WI38 (cell line): ENCODE measurements around the gene C17orf114.

ENCODE experiments used
- H3K4me3 ChIP-seq: 2 replicates; pipeline ENCODE4 v1.5.1; 2011; ENCODE audit warnings: low read depth, mild to moderate bottlenecking, control low read depth, low read length
- TF ChIP-seq, protein P1 (sequence below): IDR thresholded peaks from 2 replicates; pipeline ENCODE4 v1.5.1; 2012; ENCODE audit warnings: low read depth, mild to moderate bottlenecking, control low read depth, low read length

C17orf114 gene

DNA sequence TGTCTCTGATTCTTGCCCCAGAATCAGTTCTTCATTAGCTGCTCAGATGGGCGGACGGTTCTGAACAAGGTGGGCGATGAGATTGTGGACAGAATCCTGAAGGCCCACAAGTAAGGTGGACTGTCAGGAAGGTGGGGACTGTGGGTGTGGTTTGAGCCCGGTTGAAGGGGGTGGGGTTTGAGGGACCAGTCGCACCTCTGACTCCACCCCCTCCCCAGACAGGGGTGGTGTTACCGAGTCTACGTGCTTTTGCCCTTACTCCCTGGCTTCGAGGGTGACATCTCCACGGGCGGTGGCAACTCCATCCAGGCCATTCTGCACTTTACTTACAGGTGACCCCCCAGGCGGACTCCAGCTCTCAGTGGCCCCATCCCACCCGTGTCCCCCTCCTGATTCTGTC is 16.1 kb upstream of the C17orf114 start:
- TF ChIP-seq, protein P1, sequence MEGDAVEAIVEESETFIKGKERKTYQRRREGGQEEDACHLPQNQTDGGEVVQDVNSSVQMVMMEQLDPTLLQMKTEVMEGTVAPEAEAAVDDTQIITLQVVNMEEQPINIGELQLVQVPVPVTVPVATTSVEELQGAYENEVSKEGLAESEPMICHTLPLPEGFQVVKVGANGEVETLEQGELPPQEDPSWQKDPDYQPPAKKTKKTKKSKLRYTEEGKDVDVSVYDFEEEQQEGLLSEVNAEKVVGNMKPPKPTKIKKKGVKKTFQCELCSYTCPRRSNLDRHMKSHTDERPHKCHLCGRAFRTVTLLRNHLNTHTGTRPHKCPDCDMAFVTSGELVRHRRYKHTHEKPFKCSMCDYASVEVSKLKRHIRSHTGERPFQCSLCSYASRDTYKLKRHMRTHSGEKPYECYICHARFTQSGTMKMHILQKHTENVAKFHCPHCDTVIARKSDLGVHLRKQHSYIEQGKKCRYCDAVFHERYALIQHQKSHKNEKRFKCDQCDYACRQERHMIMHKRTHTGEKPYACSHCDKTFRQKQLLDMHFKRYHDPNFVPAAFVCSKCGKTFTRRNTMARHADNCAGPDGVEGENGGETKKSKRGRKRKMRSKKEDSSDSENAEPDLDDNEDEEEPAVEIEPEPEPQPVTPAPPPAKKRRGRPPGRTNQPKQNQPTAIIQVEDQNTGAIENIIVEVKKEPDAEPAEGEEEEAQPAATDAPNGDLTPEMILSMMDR, result no peak
- H3K4me3 ChIP-seq, result no peak overlapping the region

DNA sequence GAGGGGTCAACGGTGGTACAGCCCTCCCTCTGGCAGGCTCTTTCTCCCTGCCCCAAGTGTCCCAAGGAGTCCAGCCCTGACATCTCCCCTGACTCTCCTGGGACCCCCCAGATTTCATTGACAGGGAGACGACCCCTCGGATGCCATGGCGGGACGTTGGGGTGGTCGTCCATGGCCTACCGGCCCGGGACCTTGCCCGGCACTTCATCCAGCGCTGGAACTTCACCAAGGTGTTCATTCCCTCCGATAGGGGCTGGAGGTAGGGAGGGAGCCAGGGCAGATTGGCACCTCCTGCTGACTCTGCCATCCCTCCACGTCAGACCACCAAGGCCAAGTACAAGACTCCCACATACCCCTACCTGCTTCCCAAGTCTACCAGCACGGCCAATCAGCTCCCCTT is 14.7 kb upstream of the C17orf114 start:
- TF ChIP-seq, protein P1, result no peak
- H3K4me3 ChIP-seq, result no peak overlapping the region

DNA sequence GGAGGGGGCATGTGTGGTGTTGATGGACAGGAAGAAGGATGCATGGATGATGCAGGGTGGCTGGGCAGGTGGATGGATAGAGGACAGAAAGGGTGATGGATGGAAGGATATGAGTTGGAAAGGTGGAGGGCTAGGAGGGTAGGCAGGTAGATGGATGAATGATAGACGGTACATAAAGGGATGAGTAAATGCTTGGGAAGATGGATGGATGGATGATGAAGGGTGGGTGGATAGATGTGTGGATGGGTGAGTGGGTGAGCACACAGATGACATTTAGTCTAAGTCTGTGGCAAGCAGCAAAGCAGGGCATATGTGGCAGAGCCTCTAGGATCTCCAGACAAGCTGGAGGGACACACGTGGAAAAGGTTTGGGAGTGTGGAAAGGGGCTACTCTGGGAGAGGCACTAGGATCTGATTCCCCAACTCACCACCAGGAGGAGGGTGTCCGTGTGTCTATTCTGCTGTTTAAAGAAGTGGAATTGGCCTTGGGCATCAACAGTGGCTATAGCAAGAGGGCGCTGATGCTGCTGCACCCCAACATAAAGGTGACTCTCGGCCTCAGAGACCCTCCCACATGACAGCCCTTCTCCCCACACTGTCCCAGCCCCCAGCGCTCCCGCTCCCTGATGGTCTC is 13.0 kb upstream of the C17orf114 start:
- TF ChIP-seq, protein P1, result peak; percentile 32; the same call in 1 of the 2 replicates
- H3K4me3 ChIP-seq, result no peak overlapping the region

DNA sequence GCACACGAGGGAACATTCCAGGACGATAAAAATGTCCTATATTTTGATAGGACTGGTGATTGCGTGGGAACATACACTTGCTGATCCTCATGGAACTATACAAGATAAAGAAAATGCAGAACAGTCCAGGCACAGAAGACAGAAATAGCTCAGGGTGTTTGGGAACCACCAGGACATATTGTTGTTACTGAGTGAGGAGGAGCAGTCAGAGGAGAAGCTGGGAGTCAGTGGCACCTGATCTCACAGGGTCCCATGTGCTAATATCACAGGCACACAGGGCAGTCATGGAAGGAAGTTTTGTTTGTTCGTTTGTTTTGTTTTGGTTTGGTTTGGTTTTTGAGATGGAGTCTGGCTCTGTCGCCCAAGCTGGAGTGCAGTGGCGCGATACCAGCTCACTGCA is 10.6 kb upstream of the C17orf114 start:
- TF ChIP-seq, protein P1, result no peak
- no peak overlapping the region for H3K4me3 ChIP-seq

DNA sequence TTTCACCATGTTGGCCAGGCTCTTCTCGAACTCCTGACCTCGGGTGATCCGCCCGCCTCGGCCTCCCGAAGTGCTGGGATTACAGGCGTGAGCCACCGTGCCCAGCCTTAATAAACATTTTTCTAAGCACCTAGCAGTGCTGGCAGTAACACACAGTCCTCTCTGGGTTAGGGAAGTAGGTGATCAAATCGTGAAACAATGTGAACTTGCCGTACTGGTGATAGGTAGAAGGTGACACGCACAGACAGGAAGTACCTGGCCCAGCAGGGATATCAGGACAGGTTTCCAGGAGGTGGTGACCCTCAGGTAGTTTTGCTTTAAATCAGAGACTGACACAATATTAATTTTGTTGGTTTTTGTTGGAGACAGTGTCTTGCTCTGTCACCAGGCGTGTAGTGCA is 9.3 kb upstream of the C17orf114 start:
- H3K4me3 ChIP-seq, result no peak overlapping the region
- TF ChIP-seq, protein P1, result no peak

DNA sequence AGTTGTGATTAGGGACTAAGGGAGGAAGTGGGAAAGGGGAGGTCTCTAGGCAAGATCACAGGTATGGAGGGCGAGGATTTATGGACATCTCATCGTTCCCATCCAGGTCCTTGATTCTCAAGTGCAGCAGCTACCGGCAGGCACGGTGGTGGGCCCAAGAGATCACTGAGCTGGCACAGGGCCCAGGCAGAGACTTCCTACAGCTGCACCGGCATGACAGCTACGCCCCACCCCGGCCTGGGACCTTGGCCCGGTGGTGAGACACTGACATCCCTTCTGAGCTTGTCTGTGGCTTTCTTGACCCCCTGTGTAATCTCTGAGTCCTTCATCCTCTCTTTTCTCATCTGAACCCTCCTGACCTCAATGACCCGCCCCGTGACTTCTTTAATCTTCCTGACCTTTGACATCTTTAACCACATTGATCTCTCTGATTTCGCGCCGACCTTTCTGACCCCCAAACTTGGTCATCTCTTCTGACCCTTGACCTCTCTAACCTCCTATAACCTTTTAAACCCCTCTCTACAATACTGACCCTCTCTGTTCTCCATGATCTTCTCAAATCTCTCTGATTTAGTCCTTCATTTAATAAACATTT is 8.7 kb upstream of the C17orf114 start:
- no peak overlapping the region for H3K4me3 ChIP-seq
- TF ChIP-seq, protein P1, result no peak

DNA sequence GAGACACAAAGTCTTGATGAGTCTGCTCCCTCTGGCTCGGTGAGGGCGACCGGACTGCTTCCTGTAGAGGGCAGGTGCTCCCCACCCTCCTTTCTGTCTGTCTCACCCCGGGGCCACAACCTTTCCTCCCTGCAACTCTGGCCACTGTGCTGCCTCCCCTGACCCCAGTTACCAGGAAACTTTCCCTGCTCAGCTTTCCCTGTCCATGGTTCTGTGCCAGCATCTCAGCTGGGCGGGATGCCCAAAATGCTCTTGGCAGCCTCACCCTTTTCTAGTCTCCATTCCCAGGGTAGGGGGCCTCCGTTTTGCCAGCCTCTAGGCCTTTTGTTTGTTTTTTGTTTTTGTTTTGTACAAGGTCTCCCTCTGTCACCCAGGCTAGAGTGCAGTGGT is 6.2 kb upstream of the C17orf114 start:
- TF ChIP-seq, protein P1, result no peak
- no peak overlapping the region for H3K4me3 ChIP-seq
